Body of pancreas (tissue), 4 donors: Measurements from ENCODE around the gene PALMD. TPM values are rescaled to one million over a fixed set of nuclear protein-coding genes. Genes with fewer than 3 reads are reported as not detected.

ENCODE experiments used
- ATAC-seq: fragments of 150-250 bp; one replicate; pipeline ENCODE4 v1.9.1; 2016
- DNase-seq, 4 donors: peaks; one replicate each; pipeline ENCODE4 v3.0.0-alpha.2; 2019
- H3K27ac ChIP-seq, 4 donors: fragments of 200-600 bp; sonication (generic); 1 replicate in 3 of 4; 2 replicates in 1 of 4; pipeline versions ENCODE4 v1.5.1 to v1.6.1; 2016 to 2019; ENCODE audit warnings: mild to moderate bottlenecking in 1 of 4, mixed read lengths in 1 of 4, moderate library complexity in 1 of 4
- H3K27me3 ChIP-seq, 2 donors: fragments of 200-600 bp; sonication (generic); one replicate each; pipeline ENCODE4 v1.6.0; 2016; ENCODE audit warnings: mild to moderate bottlenecking in 1 of 2
- H3K36me3 ChIP-seq, 2 donors: fragments of 200-600 bp; sonication (generic); replicated peaks in 1 of 2; 2 replicates each; pipeline ENCODE4 v1.5.1; 2016; ENCODE audit warnings: low read depth in 2 of 2; ENCODE audit not compliant: insufficient read depth in 1 of 2
- H3K4me1 ChIP-seq: fragments of 200-600 bp; sonication (generic); one replicate; pipeline ENCODE4 v1.6.0; 2016
- H3K4me3 ChIP-seq, 2 donors: fragments of 200-600 bp; sonication (generic); 1 replicate in 1 of 2; 2 replicates in 1 of 2; pipeline ENCODE4 v1.5.1; 2016 to 2019
- H3K9me3 ChIP-seq, 3 donors: fragments of 200-600 bp; sonication (generic); 1 replicate in 2 of 3; 2 replicates in 1 of 3; pipeline ENCODE4 v1.5.1; 2016
- POLR2A ChIP-seq, 3 donors: fragments of 450-650 bp; IDR thresholded peaks; one replicate each; pipeline ENCODE4 v1.6.1; 2016; ENCODE audit warnings: antibody characterized with exemption in 3 of 3, mild to moderate bottlenecking in 2 of 3
- WGBS, 2 donors: methylation state at CpG; one replicate each; pipeline ENCODE4 v1.1.5; 2017; 5-methylcytosine and 5-hydroxymethylcytosine counted together
- intact Hi-C: fragments of 100-400 bp; cut with DNase I; formaldehyde crosslinking; loops from one replicate; pipeline ENCODE4 v1.15.1; 2023
- total RNA-seq, 2 donors: library from RNA; depleted of rRNA; stranded (reverse); fragments of >200 nt; gene quantifications; one replicate each; pipeline ENCODE4 v1.1.0, GENCODE V29; 2016
- TF ChIP-seq, protein P1 (sequence below), 7 experiments: fragments of 450-650 bp in 4 of 7; fragments of 200-600 bp in 3 of 7; sonication (generic) in 3 of 7; IDR thresholded peaks; one replicate each; pipeline ENCODE4 v1.5.1; 2016 to 2019; ENCODE audit warnings: antibody characterized with exemption in 7 of 7

Gene PALMD
- total RNA-seq, 2 donors from 2014 or later = 8.0 to 13.5 TPM

DNA sequence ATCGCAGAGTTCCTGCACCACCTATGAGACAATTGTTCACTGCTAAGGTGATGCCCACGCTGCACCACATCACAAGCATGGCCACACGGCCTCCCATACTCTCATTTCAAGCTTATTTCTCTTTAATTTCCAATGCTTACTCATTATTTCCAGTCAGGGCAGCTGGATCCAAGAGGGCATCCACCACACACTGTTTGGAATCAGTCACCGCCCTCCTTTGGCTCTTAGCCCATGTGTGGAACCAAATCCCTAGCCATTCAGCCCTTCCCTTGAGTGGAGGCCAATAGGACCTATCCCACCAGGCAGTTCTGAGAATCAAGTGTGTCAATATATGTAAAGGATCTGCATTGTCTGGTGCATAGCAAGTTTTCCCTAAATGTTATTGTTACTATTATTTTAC is 26.3 kb upstream of the PALMD start:
- intact Hi-C loops = no loop called here

DNA sequence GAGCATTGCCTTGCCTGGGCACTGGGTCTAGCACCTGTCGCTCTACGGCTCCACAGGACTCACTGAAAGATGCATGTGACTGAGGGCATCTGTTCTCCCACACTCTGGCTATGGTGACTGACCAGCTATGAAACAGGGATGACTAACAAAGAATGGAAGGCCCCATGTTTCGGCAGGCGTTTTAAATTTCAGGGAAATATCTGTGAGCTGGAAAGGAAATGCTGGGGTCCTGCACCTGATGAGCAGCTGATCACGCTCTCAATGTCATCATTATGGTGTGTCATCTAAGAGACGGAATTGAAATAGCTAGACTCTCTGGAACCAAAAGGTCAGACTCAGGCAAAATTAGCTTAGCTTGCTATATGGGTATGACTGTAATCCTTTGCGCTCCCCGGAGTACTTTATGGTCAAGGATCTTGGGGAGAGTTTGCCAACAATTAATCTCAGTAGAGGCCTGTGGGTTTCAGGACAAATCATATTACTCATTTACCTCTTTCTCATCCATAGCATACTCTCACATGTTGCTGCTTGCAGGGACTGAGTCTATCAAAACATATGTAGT is 24.5 kb upstream of the PALMD start:
- no peak overlapping the region for H3K27ac ChIP-seq
- WGBS, 2 donors = 83 to 91% methylated on average over 7 to 8 of the region's 8 CpGs
- no peaks in the 10 kb centered on the region for H3K27me3 ChIP-seq
- H3K4me1 ChIP-seq = no peaks in the 10 kb centered on the region
- no peak for DNase-seq
- no peaks in the 10 kb centered on the region for H3K9me3 ChIP-seq
- no peaks in the 10 kb centered on the region for H3K36me3 ChIP-seq
- H3K4me3 ChIP-seq = no peak overlapping the region
- intact Hi-C loops = no loop called here
- TF ChIP-seq, protein P1, sequence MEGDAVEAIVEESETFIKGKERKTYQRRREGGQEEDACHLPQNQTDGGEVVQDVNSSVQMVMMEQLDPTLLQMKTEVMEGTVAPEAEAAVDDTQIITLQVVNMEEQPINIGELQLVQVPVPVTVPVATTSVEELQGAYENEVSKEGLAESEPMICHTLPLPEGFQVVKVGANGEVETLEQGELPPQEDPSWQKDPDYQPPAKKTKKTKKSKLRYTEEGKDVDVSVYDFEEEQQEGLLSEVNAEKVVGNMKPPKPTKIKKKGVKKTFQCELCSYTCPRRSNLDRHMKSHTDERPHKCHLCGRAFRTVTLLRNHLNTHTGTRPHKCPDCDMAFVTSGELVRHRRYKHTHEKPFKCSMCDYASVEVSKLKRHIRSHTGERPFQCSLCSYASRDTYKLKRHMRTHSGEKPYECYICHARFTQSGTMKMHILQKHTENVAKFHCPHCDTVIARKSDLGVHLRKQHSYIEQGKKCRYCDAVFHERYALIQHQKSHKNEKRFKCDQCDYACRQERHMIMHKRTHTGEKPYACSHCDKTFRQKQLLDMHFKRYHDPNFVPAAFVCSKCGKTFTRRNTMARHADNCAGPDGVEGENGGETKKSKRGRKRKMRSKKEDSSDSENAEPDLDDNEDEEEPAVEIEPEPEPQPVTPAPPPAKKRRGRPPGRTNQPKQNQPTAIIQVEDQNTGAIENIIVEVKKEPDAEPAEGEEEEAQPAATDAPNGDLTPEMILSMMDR (IDR thresholded peaks at IDR 0.05) = no peak
- TF ChIP-seq POLR2A (IDR thresholded peaks at IDR 0.05) = no peak
- ATAC-seq = no peak

More for the DNA sequence above, 26.3 kb upstream of the PALMD start:
- Histone ChIP-seq H3K27me3 (no peaks in the 10 kb centered on the region), H3K4me3 (no peak overlapping the region), H3K36me3 (no peaks in the 10 kb centered on the region), H3K9me3 (no peaks in the 10 kb centered on the region), H3K27ac (no peak overlapping the region), H3K4me1 (no peaks in the 10 kb centered on the region)
- 58 to 77% methylated on average over 4 of the region's 4 CpGs for WGBS, 2 donors
- TF ChIP-seq, protein P1 (IDR thresholded peaks at IDR 0.05) = no peak
- TF ChIP-seq POLR2A (IDR thresholded peaks at IDR 0.05) = no peak
- no peak for ATAC-seq
- DNase-seq = no peak

DNA sequence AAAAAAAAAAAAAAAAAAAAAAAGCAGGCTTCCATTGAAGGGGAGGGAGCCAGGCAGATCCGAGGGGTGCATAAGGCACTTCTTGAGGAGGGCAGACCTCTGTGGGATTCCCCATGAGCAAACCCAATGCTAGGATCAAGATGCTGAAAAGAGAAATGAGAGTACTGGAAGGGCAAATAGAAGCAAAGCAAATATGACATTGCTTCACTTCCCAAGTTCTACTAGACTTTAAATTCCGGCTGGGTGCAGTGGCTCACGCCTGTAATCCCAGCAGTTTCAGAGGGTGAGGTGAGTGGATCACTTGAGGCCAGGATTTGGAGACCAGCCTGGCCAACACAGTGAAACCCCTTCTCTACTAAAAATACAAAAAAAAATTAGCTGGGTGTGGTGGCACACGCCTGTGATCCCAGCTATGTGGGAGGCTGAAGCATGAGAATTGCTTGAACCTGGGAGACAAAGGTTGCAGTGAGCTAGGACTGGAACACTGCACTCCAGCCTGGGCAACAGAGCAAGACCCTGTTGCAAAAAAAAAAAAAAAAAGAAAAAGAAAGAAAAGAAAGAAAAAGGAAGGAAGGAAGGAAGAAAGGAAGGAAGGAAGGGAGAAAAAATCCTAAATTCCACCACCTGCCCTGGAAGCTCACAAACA is 23.1 kb upstream of the PALMD start:
- DNase-seq = no peak
- H3K27me3 ChIP-seq = no peaks in the 10 kb centered on the region
- ATAC-seq = no peak
- no peaks in the 10 kb centered on the region for H3K9me3 ChIP-seq
- intact Hi-C loops = no loop called here
- H3K4me3 ChIP-seq = no peak overlapping the region
- WGBS, 2 donors = 74 to 77% methylated on average over 4 of the region's 4 CpGs
- H3K27ac ChIP-seq = no peak overlapping the region
- H3K4me1 ChIP-seq = no peaks in the 10 kb centered on the region
- H3K36me3 ChIP-seq = no peaks in the 10 kb centered on the region
- no peak for TF ChIP-seq POLR2A (IDR thresholded peaks at IDR 0.05)
- TF ChIP-seq, protein P1 (IDR thresholded peaks at IDR 0.05) = no peak

DNA sequence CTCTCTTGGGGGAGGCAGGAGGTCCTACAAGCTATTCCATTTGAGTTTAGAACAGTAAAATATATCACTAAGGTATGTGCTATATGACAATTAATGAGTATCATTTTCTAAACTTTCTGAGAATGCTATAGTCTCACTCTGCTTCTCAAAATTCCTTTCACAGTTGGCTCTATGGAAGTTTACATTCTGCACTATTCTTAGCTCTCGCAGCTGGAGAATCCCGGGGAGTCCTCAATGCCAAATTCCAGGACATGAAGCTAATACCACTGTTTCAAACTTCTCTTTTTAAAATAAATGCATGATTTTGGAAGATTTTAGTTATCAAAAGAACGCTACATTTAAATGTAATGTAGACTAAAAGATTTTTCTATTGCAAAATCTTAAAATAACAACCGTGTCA is 22.4 kb upstream of the PALMD start:
- no peak for ATAC-seq
- Histone ChIP-seq H3K9me3 (no peaks in the 10 kb centered on the region), H3K4me3 (no peak overlapping the region), H3K4me1 (no peaks in the 10 kb centered on the region), H3K27ac (no peak overlapping the region), H3K36me3 (no peaks in the 10 kb centered on the region), H3K27me3 (no peaks in the 10 kb centered on the region)
- no peak for TF ChIP-seq POLR2A (IDR thresholded peaks at IDR 0.05)
- TF ChIP-seq, protein P1 (IDR thresholded peaks at IDR 0.05) = no peak
- DNase-seq = no peak
- WGBS, 2 donors = 49 to 60% methylated on average over 4 of the region's 4 CpGs
- intact Hi-C loops = no loop called here

DNA sequence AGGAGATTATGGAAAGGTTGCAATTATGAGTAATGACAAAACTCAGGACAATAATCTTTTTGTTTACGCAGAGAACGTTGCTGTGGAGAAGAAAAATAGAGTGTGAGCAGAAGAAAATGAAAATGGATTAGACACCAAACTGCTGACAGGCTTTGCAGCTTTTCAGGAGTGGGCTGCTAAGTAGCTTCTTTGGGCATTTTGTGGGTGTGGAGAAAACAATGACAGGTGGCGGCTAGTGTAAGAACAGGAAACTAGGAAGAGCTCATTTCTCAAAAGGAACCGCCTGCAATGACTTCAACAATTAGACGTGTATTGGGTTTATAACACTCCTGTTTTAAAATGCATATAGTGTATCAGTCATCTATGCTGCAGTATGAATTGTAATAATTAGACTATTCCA is 18.3 kb upstream of the PALMD start:
- Histone ChIP-seq H3K4me3 (no peak overlapping the region), H3K27ac (no peak overlapping the region), H3K4me1 (no peaks in the 10 kb centered on the region), H3K9me3 (no peaks in the 10 kb centered on the region), H3K36me3 (no peaks in the 10 kb centered on the region), H3K27me3 (no peaks in the 10 kb centered on the region)
- ATAC-seq (no peak), DNase-seq (no peak)
- intact Hi-C loops = no loop called here
- WGBS, 2 donors = 54 to 57% methylated on average over 5 of the region's 5 CpGs
- no peak for TF ChIP-seq POLR2A (IDR thresholded peaks at IDR 0.05)
- TF ChIP-seq, protein P1 (IDR thresholded peaks at IDR 0.05) = no peak
